Measurements from ENCODE around the gene ARHGAP6.

The ARHGAP6 gene

GRCh38 chrX:11447418-11447817 is 218.3 kb downstream of the ARHGAP6 start:
- in situ Hi-C loops (cut with HindIII; ENCODE audit: low pct_ligation_motif_present, low pct_unique_long_range_greater_than_20kb, low sequenced_read_pairs): no loop called here
- DNase-seq: no peak

- in situ Hi-C loops (cut with HindIII; ENCODE audit: low pct_ligation_motif_present, low pct_unique_long_range_greater_than_20kb, low sequenced_read_pairs): no loop called here
- DNase-seq: no peak
These were observed 218.8 kb downstream of the ARHGAP6 start for GRCh38 chrX:11446949-11447348.

GRCh38 chrX:11446336-11446735 is 219.4 kb downstream of the ARHGAP6 start:
- no peak for DNase-seq
- in situ Hi-C loops (cut with HindIII; ENCODE audit: low pct_ligation_motif_present, low pct_unique_long_range_greater_than_20kb, low sequenced_read_pairs): no loop called here

GRCh38 chrX:11445540-11445939 is 220.2 kb downstream of the ARHGAP6 start:
- no peak for DNase-seq
- in situ Hi-C loops (cut with HindIII; ENCODE audit: low pct_ligation_motif_present, low pct_unique_long_range_greater_than_20kb, low sequenced_read_pairs): no loop called here

GRCh38 chrX:11444052-11444451 is 221.7 kb downstream of the ARHGAP6 start:
- DNase-seq: no peak
- in situ Hi-C loops (cut with HindIII; ENCODE audit: low pct_ligation_motif_present, low pct_unique_long_range_greater_than_20kb, low sequenced_read_pairs): no loop called here

GRCh38 chrX:11439846-11440245 is 225.9 kb downstream of the ARHGAP6 start:
- in situ Hi-C loops (cut with HindIII; ENCODE audit: low pct_ligation_motif_present, low pct_unique_long_range_greater_than_20kb, low sequenced_read_pairs): no loop called here
- no peak for DNase-seq

GRCh38 chrX:11438767-11439166 is 227.0 kb downstream of the ARHGAP6 start:
- DNase-seq: no peak
- in situ Hi-C loops (cut with HindIII; ENCODE audit: low pct_ligation_motif_present, low pct_unique_long_range_greater_than_20kb, low sequenced_read_pairs): no loop called here

GRCh38 chrX:11438380-11438723 is 227.4 kb downstream of the ARHGAP6 start:
- in situ Hi-C loops (cut with HindIII; ENCODE audit: low pct_ligation_motif_present, low pct_unique_long_range_greater_than_20kb, low sequenced_read_pairs): no loop called here
- no peak for DNase-seq

- in situ Hi-C loops (cut with HindIII; ENCODE audit: low pct_ligation_motif_present, low pct_unique_long_range_greater_than_20kb, low sequenced_read_pairs): no loop called here
- no peak for DNase-seq
These were observed 227.9 kb downstream of the ARHGAP6 start for GRCh38 chrX:11437642-11438379.

GRCh38 chrX:11435568-11435967 is 230.2 kb downstream of the ARHGAP6 start:
- DNase-seq: no peak
- in situ Hi-C loops (cut with HindIII; ENCODE audit: low pct_ligation_motif_present, low pct_unique_long_range_greater_than_20kb, low sequenced_read_pairs): no loop called here

- no peak for DNase-seq
- in situ Hi-C loops (cut with HindIII; ENCODE audit: low pct_ligation_motif_present, low pct_unique_long_range_greater_than_20kb, low sequenced_read_pairs): no loop called here
These were observed 231.1 kb downstream of the ARHGAP6 start for GRCh38 chrX:11434607-11435006.

GRCh38 chrX:11431786-11432185 is 233.9 kb downstream of the ARHGAP6 start:
- no peak for DNase-seq

GRCh38 chrX:11430271-11430670 is 235.4 kb downstream of the ARHGAP6 start:
- no peak for DNase-seq
- in situ Hi-C loops (cut with HindIII; ENCODE audit: low pct_ligation_motif_present, low pct_unique_long_range_greater_than_20kb, low sequenced_read_pairs): no loop called here

More at GRCh38 chrX:11431786-11432185, 233.9 kb downstream of the ARHGAP6 start:
- in situ Hi-C loops (cut with HindIII; ENCODE audit: low pct_ligation_motif_present, low pct_unique_long_range_greater_than_20kb, low sequenced_read_pairs): no loop called here

GRCh38 chrX:11429538-11430085 is 236.1 kb downstream of the ARHGAP6 start:
- in situ Hi-C loops (cut with HindIII; ENCODE audit: low pct_ligation_motif_present, low pct_unique_long_range_greater_than_20kb, low sequenced_read_pairs): no loop called here
- DNase-seq: no peak

- in situ Hi-C loops (cut with HindIII; ENCODE audit: low pct_ligation_motif_present, low pct_unique_long_range_greater_than_20kb, low sequenced_read_pairs): no loop called here
- DNase-seq: no peak
These were observed 238.2 kb downstream of the ARHGAP6 start for GRCh38 chrX:11427453-11428071.

- DNase-seq: no peak
- in situ Hi-C loops (cut with HindIII; ENCODE audit: low pct_ligation_motif_present, low pct_unique_long_range_greater_than_20kb, low sequenced_read_pairs): no loop called here
These were observed 238.8 kb downstream of the ARHGAP6 start for GRCh38 chrX:11426712-11427452.

GRCh38 chrX:11424903-11425674 is 240.6 kb downstream of the ARHGAP6 start:
- in situ Hi-C loops (cut with HindIII; ENCODE audit: low pct_ligation_motif_present, low pct_unique_long_range_greater_than_20kb, low sequenced_read_pairs): no loop called here
- DNase-seq: no peak

GRCh38 chrX:11423949-11424348 is 241.8 kb downstream of the ARHGAP6 start:
- in situ Hi-C loops (cut with HindIII; ENCODE audit: low pct_ligation_motif_present, low pct_unique_long_range_greater_than_20kb, low sequenced_read_pairs): no loop called here
- no peak for DNase-seq

GRCh38 chrX:11423362-11423818 is 242.3 kb downstream of the ARHGAP6 start:
- peak; percentile 17 for DNase-seq
- in situ Hi-C loops (cut with HindIII; ENCODE audit: low pct_ligation_motif_present, low pct_unique_long_range_greater_than_20kb, low sequenced_read_pairs): no loop called here

All from ACHN (cell line).